CD14-positive monocyte (primary cell): ENCODE results near the gene GPHN. TPM values are rescaled to one million over a fixed set of nuclear protein-coding genes. Genes with fewer than 3 reads are reported as not detected.

ENCODE experiments used
- DNase-seq, 3 donors: peaks; one replicate each; pipeline ENCODE4 v3.0.0-alpha.2; 2011 to 2022
- H2AFZ ChIP-seq: 2 replicates; pipeline ENCODE4 v1.6.0; 2012; ENCODE audit warnings: mild to moderate bottlenecking, low read depth, low read length, inconsistent platforms; ENCODE audit not compliant: insufficient read depth, poor library complexity, severe bottlenecking
- H3K27ac ChIP-seq, 2 donors: 1 replicate in 1 of 2; 2 replicates in 1 of 2; pipeline ENCODE4 v1.5.1; 2012 to 2013; ENCODE audit warnings: low read length in 2 of 2, control low read depth in 1 of 2, inconsistent platforms in 1 of 2, low read depth in 1 of 2, mild to moderate bottlenecking in 1 of 2
- H3K27me3 ChIP-seq, 2 donors: one replicate each; pipeline versions ENCODE4 v1.6.0 to v1.6.1; 2011 to 2013; ENCODE audit warnings: low read length in 2 of 2; ENCODE audit not compliant: control insufficient read depth in 2 of 2, insufficient read depth in 2 of 2
- H3K36me3 ChIP-seq, 2 donors: replicated peaks in 1 of 2; 1 replicate in 1 of 2; 2 replicates in 1 of 2; pipeline versions ENCODE4 v1.5.1 to v1.6.1; 2012 to 2013; ENCODE audit warnings: low read length in 2 of 2, control low read depth in 1 of 2, inconsistent platforms in 1 of 2, mild to moderate bottlenecking in 1 of 2; ENCODE audit not compliant: insufficient read depth in 2 of 2, control insufficient read depth in 1 of 2
- H3K4me1 ChIP-seq, 2 donors: 1 replicate in 1 of 2; 2 replicates in 1 of 2; pipeline versions ENCODE4 v1.5.1 to v1.6.1; 2012 to 2013; ENCODE audit warnings: low read length in 2 of 2, control low read depth in 1 of 2, inconsistent platforms in 1 of 2, mild to moderate bottlenecking in 1 of 2, moderate library complexity in 1 of 2; ENCODE audit not compliant: insufficient read depth in 2 of 2, control insufficient read depth in 1 of 2
- H3K4me2 ChIP-seq: replicated peaks from 2 replicates; pipeline ENCODE3; 2012; ENCODE audit warnings: low read length, moderate library complexity, mild to moderate bottlenecking; ENCODE audit not compliant: poor library complexity, severe bottlenecking; ENCODE audit errors: extremely low read depth
- H3K4me3 ChIP-seq, 3 experiments: fragments of 200-600 bp in 1 of 3; sonication (generic) in 1 of 3; replicated peaks in 1 of 3; 1 replicate in 2 of 3; 2 replicates in 1 of 3; pipeline ENCODE4 v1.5.1; 2011 to 2013; ENCODE audit warnings: low read length in 3 of 3, mild to moderate bottlenecking in 3 of 3, control low read depth in 2 of 3, low read depth in 2 of 3, inconsistent platforms in 1 of 3, moderate library complexity in 1 of 3
- H3K79me2 ChIP-seq: 2 replicates; pipeline ENCODE4 v1.6.0; 2012; ENCODE audit warnings: mild to moderate bottlenecking, control low read depth, inconsistent platforms, low read length, moderate library complexity; ENCODE audit not compliant: insufficient read depth
- H3K9ac ChIP-seq: 2 replicates; pipeline ENCODE4 v1.6.0; 2017; ENCODE audit warnings: low read length, mild to moderate bottlenecking; ENCODE audit not compliant: insufficient read depth, poor library complexity, severe bottlenecking
- H3K9me3 ChIP-seq, 2 donors: replicated peaks in 1 of 2; 1 replicate in 1 of 2; 2 replicates in 1 of 2; pipeline versions ENCODE4 v1.5.1 to v1.6.1; 2012 to 2013; ENCODE audit warnings: low read length in 2 of 2, control low read depth in 1 of 2; ENCODE audit not compliant: control insufficient read depth in 1 of 2, insufficient read depth in 1 of 2
- H4K20me1 ChIP-seq: 2 replicates; pipeline ENCODE4 v1.6.0; 2012; ENCODE audit warnings: mild to moderate bottlenecking, low read length, control low read depth, moderate library complexity; ENCODE audit not compliant: insufficient read depth
- H3K27ac Mint-ChIP-seq, 7 donors: one replicate each; pipeline ENCODE4 v1.8.0; 2020; ENCODE audit warnings: mild to moderate bottlenecking in 7 of 7, mixed read lengths in 7 of 7, moderate library complexity in 6 of 7, inconsistent platforms in 2 of 7
- H3K27me3 Mint-ChIP-seq, 3 donors: one replicate each; pipeline ENCODE4 v1.8.0; 2021 to 2022; ENCODE audit warnings: low read depth in 3 of 3, mild to moderate bottlenecking in 3 of 3, mixed read lengths in 3 of 3, moderate library complexity in 3 of 3, inconsistent platforms in 1 of 3
- H3K36me3 Mint-ChIP-seq, 2 donors: one replicate each; pipeline ENCODE4 v1.8.0; 2020; ENCODE audit warnings: mixed read lengths in 2 of 2, inconsistent platforms in 1 of 2, mild to moderate bottlenecking in 1 of 2
- H3K4me1 Mint-ChIP-seq: one replicate; pipeline ENCODE4 v1.8.0; 2020; ENCODE audit warnings: mild to moderate bottlenecking, mixed read lengths
- H3K4me3 Mint-ChIP-seq, 2 donors: one replicate each; pipeline ENCODE4 v1.8.0; 2020; ENCODE audit warnings: mild to moderate bottlenecking in 2 of 2, mixed read lengths in 2 of 2, moderate library complexity in 1 of 2
- H3K9me3 Mint-ChIP-seq, 7 donors: one replicate each; pipeline ENCODE4 v1.8.0; 2020 to 2022; ENCODE audit warnings: mixed read lengths in 7 of 7, mild to moderate bottlenecking in 6 of 7, moderate library complexity in 6 of 7, inconsistent platforms in 2 of 7
- intact Hi-C, 2 donors: fragments of 100-400 bp; cut with micrococcal nuclease; formaldehyde crosslinking; loops; one replicate each; pipeline versions ENCODE4 v1.15.0 to v1.15.1; 2023
- polyA plus RNA-seq, 3 donors: library from polyadenylated mRNA; depleted of rRNA in 1 of 3; unstranded in 2 of 3; stranded (reverse) in 1 of 3; fragments of 300-500 nt in 2 of 3; fragments of >200 nt in 1 of 3; fragmentation: Illumina TruSeq in 2 of 3; gene quantifications; 1 replicate in 2 of 3; 2 replicates in 1 of 3; pipeline ENCODE4 v1.2.3, GENCODE V29; 2012 to 2021
- TF ChIP-seq, protein P1 (sequence below): fragments of 200-600 bp; IDR thresholded peaks from one replicate; pipeline ENCODE4 v1.8.0; 2022; ENCODE audit warnings: antibody characterized with exemption, mild to moderate bottlenecking

GPHN gene
- polyA plus RNA-seq, 3 donors = 1.9 to 3.1 (median 3.0) TPM

DNA sequence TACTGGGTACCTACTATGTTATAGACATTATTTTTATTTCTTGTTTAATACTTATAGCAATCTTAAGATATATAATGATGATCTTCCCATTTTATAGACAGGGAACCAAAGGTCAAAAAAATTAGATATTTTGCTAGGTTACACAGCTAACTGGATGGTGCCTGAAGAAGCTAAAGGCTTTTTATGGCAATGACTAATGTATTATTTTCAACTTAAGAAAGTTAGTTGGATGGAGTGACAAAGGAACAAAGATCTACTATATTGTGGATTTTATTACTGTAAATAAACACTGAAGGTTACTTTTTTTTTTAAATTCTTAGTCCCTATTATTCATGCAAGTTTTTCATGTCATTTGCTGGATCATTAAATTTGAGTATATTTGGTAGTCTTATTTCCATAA lies 227.9 kb downstream of the GPHN start:
- no peak overlapping the region for H3K27ac ChIP-seq
- DNase-seq = no peak
- H3K36me3 Mint-ChIP-seq = no peaks in the 10 kb centered on the region
- no peaks in the 10 kb centered on the region for H3K4me1 Mint-ChIP-seq
- H3K36me3 ChIP-seq = no peaks in the 10 kb centered on the region
- H3K4me2 ChIP-seq = no peak overlapping the region
- no peaks in the 10 kb centered on the region for H3K79me2 ChIP-seq
- H3K27me3 Mint-ChIP-seq = no peaks in the 10 kb centered on the region
- H3K9me3 ChIP-seq = peaks cover 20 to 24% of the 10 kb centered on the region in 2 donors
- no peaks in the 10 kb centered on the region for H3K4me1 ChIP-seq
- no peak overlapping the region for H3K9ac ChIP-seq
- H3K27me3 ChIP-seq = no peaks in the 10 kb centered on the region
- H3K4me3 ChIP-seq = no peak overlapping the region
- intact Hi-C loops = no loop called here
- no peak overlapping the region for H3K27ac Mint-ChIP-seq
- no peaks in the 10 kb centered on the region for H4K20me1 ChIP-seq
- H2AFZ ChIP-seq = no peak overlapping the region
- no peak overlapping the region for H3K4me3 Mint-ChIP-seq
- TF ChIP-seq, protein P1, sequence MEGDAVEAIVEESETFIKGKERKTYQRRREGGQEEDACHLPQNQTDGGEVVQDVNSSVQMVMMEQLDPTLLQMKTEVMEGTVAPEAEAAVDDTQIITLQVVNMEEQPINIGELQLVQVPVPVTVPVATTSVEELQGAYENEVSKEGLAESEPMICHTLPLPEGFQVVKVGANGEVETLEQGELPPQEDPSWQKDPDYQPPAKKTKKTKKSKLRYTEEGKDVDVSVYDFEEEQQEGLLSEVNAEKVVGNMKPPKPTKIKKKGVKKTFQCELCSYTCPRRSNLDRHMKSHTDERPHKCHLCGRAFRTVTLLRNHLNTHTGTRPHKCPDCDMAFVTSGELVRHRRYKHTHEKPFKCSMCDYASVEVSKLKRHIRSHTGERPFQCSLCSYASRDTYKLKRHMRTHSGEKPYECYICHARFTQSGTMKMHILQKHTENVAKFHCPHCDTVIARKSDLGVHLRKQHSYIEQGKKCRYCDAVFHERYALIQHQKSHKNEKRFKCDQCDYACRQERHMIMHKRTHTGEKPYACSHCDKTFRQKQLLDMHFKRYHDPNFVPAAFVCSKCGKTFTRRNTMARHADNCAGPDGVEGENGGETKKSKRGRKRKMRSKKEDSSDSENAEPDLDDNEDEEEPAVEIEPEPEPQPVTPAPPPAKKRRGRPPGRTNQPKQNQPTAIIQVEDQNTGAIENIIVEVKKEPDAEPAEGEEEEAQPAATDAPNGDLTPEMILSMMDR = no peak
- peaks cover 20 to 37% (median 37%) of the 10 kb centered on the region in 7 donors for H3K9me3 Mint-ChIP-seq

DNA sequence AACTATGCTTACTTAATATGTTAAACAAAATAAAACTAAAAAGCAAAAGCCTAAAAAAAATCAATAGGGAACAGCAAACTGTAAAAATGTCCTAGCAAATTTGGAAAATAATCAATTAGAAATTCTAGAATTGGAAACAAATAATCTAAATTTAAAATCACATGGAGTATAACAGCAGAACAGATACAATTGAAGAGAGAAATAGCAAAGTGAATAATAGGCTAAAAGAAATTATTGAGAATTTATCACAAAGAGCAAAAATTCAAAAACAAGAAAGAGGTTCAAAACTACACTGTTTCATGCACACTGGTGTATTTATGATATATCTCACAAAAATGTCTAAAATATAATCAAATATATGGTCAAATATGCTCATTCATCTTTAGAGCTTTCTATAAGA lies 231.9 kb downstream of the GPHN start:
- no peak overlapping the region for H3K9ac ChIP-seq
- H3K27ac ChIP-seq = no peak overlapping the region
- H3K9me3 ChIP-seq = peaks cover 7 to 9% of the 10 kb centered on the region in 2 donors
- Mint-ChIP-seq H3K27ac (no peak overlapping the region), H3K4me3 (no peak overlapping the region), H3K27me3 (no peaks in the 10 kb centered on the region), H3K4me1 (no peaks in the 10 kb centered on the region), H3K36me3 (peaks cover 0 to 5% of the 10 kb centered on the region in 2 donors), H3K9me3 (peaks cover 9 to 30% (median 15%) of the 10 kb centered on the region in 7 donors)
- H3K79me2 ChIP-seq = no peaks in the 10 kb centered on the region
- intact Hi-C loops = no loop called here
- no peak overlapping the region for H2AFZ ChIP-seq
- H4K20me1 ChIP-seq = no peaks in the 10 kb centered on the region
- H3K27me3 ChIP-seq = no peaks in the 10 kb centered on the region
- TF ChIP-seq, protein P1 = no peak
- no peak overlapping the region for H3K4me2 ChIP-seq
- no peak for DNase-seq
- H3K4me1 ChIP-seq = no peaks in the 10 kb centered on the region
- no peak overlapping the region for H3K4me3 ChIP-seq
- no peaks in the 10 kb centered on the region for H3K36me3 ChIP-seq
